OCI-M2 (cell line): Measurements from ENCODE around the gene HHLA2.
"Not testable (repeated sequence)": the region's sequence is repeated elsewhere in the genome, so short reads cannot be mapped to it uniquely, and the experiment has no call there.

Experiments
- DNase-seq: peaks from one replicate; lab custom pipeline; 2025; ENCODE audit not compliant: unreplicated experiment; lab: John Stamatoyannopoulos, UW

Gene HHLA2

GRCh38 chr3:108296239-108296638, at the start of gene HHLA2:
HHLA2 (plus strand) TSS chr3:108296548; CDS start chr3:108351814, 55,266 bp downstream.
- no peak for DNase-seq

- DNase-seq = no peak
Observed at GRCh38 chr3:108250626-108251025, 45.7 kb upstream of the HHLA2 start.

- DNase-seq = no peak
Observed at GRCh38 chr3:108251265-108251664, 45.1 kb upstream of the HHLA2 start.

GRCh38 chr3:108251844-108252243, 44.5 kb upstream of the HHLA2 start:
- no peak for DNase-seq

- no peak for DNase-seq
Observed at GRCh38 chr3:108255131-108255530, 41.2 kb upstream of the HHLA2 start.

GRCh38 chr3:108264534-108265298, 31.6 kb upstream of the HHLA2 start:
- not testable (repeated sequence) for DNase-seq

GRCh38 chr3:108268235-108268634, 28.1 kb upstream of the HHLA2 start:
- not testable (repeated sequence) for DNase-seq

- DNase-seq = no peak
Observed at GRCh38 chr3:108271626-108272025, 24.7 kb upstream of the HHLA2 start.

GRCh38 chr3:108279066-108279465, 17.3 kb upstream of the HHLA2 start:
- not testable (repeated sequence) for DNase-seq

- DNase-seq = no peak
Observed at GRCh38 chr3:108280476-108280875, 15.9 kb upstream of the HHLA2 start.

- no peak for DNase-seq
Observed at GRCh38 chr3:108281670-108282069, 14.7 kb upstream of the HHLA2 start.

- no peak for DNase-seq
Observed at GRCh38 chr3:108283006-108283405, 13.3 kb upstream of the HHLA2 start.

GRCh38 chr3:108283989-108284388, 12.4 kb upstream of the HHLA2 start:
- DNase-seq = no peak

- no peak for DNase-seq
Observed at GRCh38 chr3:108285176-108285575, 11.2 kb upstream of the HHLA2 start.

- DNase-seq = no peak
Observed at GRCh38 chr3:108287146-108287545, 9.2 kb upstream of the HHLA2 start.

GRCh38 chr3:108288193-108288592, 8.2 kb upstream of the HHLA2 start:
- DNase-seq = not testable (repeated sequence)

- no peak for DNase-seq
Observed at GRCh38 chr3:108289159-108289558, 7.2 kb upstream of the HHLA2 start.

GRCh38 chr3:108292450-108292849, 3.9 kb upstream of the HHLA2 start:
- no peak for DNase-seq

- DNase-seq = no peak
Observed at GRCh38 chr3:108292905-108293328, 3.4 kb upstream of the HHLA2 start.

- no peak for DNase-seq
Observed at GRCh38 chr3:108293858-108294257, 2.5 kb upstream of the HHLA2 start.

- DNase-seq = no peak
Observed at GRCh38 chr3:108295421-108296175, 750 bp upstream of the HHLA2 start.

GRCh38 chr3:108297647-108298046, 1.3 kb downstream of the HHLA2 start:
- no peak for DNase-seq
